Measurements from ENCODE around the gene ACTL10. TPM values are rescaled to one million over a fixed set of nuclear protein-coding genes. Genes with fewer than 3 reads are reported as not detected.
A peak's percentile ranks its signal among the peaks of the same experiment; 100 is the strongest.

Gene ACTL10
- 1.7 and 3.2 TPM in 2 replicates for total RNA-seq (2022)
- Bru-seq, nascent RNA, result percentile 42 among the genes with signal in this experiment
- percentile 28 among the genes with signal in this experiment for BruChase-seq, experiment 1, labeled RNA remaining after a 6-hour chase
- percentile 47 among the genes with signal in this experiment for BruChase-seq, experiment 2, labeled RNA remaining after a 2-hour chase
- long read RNA-seq, transcript ACTL10-201 (1 exons, 2,028 nt), result major isoform, 17 of 17 reads
- long read RNA-seq, partial matches to known transcripts, result 0 of 17 reads
- long read RNA-seq, other reads (novel, unspliced or antisense), result 0 of 17 reads

DNA sequence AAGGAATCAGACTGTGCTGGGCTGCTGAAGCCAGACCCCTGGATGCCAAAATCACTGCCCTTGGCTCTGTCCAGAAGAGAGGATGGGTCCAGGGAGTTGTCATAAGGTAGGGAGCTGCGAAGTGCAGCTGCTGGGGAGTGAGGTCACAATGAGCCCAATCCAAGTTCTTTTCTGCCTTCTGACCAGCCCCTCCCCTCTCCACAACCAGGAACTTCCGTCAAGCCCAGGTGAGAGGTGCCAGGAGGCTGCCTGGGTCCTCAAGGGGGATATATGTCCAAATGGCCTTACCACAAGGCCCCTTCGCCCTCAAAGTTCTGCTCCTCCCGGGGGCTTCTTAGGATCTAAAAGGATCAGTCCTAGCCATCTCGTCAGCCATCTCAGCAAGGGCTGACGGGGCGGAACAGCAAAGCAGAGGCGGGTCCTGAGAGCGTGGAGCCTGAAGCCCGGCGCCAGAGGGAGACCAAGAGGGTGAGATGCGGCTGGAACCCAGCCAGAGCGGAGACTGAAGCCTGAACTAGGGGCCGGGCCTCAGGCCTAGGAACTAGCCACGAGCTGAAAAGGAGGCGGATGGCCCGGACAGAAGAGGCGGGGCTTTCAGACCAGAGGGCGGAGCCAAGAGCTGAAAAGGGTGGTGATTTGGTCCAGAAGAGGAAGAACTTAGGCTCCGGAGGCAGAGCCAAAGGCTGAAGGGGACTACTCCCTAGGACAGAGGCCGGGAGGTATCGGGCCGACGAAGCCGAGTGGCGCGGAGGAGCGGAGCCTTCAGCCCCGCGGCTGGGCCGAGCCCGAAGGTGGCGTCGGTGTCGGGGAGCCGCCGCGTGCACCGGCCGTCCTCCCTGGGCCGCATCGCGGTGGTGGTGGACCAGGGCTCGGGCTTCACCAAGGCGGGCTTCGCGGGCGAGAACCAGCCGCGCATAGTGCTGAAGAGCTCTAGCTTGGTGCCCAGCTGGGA is at the start of gene ACTL10:
Gene ACTL10, plus strand, starts transcription at position 651 of the 952 bp plus-strand sequence. CDS start 555 bp downstream, outside the sequence.
- ChIA-PET CTCF (interaction anchor here (0.6 to 7.0 kb wide), 33 partner anchors 10 to 1477 kb away, joined by 3 to 53 read pairs (median 4); partner anchors contain the start of gene CDK5RAP1), POLR2A (interaction anchor here (0.6 to 4.4 kb wide), 37 partner anchors 9 to 463 kb away, joined by 3 to 38 read pairs (median 4); partner anchors contain the start of genes CBFA2T2, CDK5RAP1, CHMP4B and EIF2S2)
- Mint-ChIP-seq H3K36me3 (ENCODE audit: insufficient read depth, unreplicated experiment) (peaks cover 12% of the 10 kb centered on the region), H3K27me3 (ENCODE audit: insufficient read depth, unreplicated experiment) (no peaks in the 10 kb centered on the region), H3K27ac (ENCODE audit: low read depth, unreplicated experiment) (peak within 1 kb of the TSS; percentile 74), H3K4me3 (ENCODE audit: unreplicated experiment) (peak within 1 kb of the TSS; percentile 98), H3K4me1 (ENCODE audit: insufficient read depth, unreplicated experiment) (peaks cover 14% of the 10 kb centered on the region), H3K9me3 (ENCODE audit: unreplicated experiment) (no peaks in the 10 kb centered on the region)
- peak; percentile 99 for DNase-seq (ENCODE audit: unreplicated experiment)
- intact Hi-C loops (cut with micrococcal nuclease), result loop anchor here (1.0 to 5.0 kb wide), 4 partner anchors 64 to 463 kb away; partner anchors contain the start of genes CDK5RAP1 and ZNF341
- TSS peak; percentile 12 for BruUV-seq (replicated peaks)
- TF ChIP-seq, protein P1, sequence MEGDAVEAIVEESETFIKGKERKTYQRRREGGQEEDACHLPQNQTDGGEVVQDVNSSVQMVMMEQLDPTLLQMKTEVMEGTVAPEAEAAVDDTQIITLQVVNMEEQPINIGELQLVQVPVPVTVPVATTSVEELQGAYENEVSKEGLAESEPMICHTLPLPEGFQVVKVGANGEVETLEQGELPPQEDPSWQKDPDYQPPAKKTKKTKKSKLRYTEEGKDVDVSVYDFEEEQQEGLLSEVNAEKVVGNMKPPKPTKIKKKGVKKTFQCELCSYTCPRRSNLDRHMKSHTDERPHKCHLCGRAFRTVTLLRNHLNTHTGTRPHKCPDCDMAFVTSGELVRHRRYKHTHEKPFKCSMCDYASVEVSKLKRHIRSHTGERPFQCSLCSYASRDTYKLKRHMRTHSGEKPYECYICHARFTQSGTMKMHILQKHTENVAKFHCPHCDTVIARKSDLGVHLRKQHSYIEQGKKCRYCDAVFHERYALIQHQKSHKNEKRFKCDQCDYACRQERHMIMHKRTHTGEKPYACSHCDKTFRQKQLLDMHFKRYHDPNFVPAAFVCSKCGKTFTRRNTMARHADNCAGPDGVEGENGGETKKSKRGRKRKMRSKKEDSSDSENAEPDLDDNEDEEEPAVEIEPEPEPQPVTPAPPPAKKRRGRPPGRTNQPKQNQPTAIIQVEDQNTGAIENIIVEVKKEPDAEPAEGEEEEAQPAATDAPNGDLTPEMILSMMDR (IDR thresholded peaks at IDR 0.05; ENCODE audit: unreplicated experiment), result no peak

DNA sequence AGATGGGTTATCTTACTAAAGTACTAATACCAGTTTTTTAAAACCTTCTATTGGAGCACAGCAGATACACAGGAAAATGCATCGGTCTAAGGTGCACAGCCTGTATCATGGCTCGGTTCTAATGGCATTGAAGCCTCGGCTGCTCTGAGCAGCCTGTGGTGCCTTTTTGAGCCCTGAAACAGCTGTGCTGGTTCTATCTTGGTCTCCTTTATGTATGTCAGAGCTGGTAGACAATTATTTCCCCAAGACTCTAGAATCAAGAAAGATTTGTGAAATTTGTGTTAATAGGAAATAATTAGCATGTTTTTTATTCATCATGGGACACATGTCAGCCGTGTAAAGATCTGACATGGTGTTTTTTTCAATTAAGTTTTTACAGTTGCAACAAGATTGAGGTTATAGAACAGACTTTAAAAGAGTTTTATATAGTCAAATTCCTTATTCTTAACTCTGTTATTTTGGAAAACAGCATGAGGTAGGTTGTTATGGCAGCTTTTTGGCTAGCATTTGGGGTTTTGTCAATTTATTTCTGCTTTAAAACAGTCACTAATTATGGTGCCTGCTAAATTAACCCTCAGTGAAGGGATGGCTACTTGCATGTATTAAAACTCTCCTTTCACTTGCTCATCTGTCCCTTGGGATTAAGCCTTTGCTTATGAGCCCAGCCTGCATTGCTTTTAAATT is 44.9 kb upstream of the ACTL10 start:
- CTCF ChIA-PET, result interaction anchor here (0.6 to 0.7 kb wide), 2 partner anchors 59 to 84 kb away, joined by 3 to 4 read pairs; no protein-coding TSS in a partner anchor
- POLR2A ChIA-PET, result interaction anchor here (0.6 kb wide), 1 partner anchor 25 kb away, joined by 3 read pairs; no protein-coding TSS in a partner anchor

DNA sequence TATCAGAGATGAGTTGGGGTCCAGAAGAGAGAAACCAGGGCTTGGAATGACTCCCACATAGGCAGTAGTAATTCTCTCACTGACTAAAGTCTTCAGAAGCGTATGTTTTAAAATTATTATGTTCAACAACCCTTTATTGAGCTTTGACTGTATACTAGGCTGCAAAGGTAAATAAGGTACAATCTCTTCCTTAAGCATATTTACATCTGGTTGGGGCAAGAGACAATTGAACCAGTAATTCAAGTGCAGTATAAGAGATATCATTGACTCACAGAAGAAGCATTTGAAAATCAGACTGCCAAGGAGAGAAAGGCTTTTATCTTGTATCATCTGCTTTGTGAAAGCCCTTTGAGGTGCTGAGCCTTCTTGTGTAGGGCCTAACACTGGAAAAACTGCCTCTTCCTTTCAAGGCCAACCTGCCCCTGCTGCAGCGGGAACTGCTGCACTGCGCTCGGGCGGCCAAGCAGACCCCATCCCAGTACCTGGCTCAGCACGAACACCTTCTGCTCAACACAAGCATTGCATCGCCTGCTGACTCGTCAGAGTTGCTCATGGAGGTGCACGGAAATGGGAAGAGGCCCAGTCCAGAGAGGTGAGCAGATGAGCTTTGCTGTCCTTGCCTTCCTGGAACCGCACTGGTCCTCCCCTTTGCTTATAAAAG is 43.9 kb upstream of the ACTL10 start:
- DNase-seq (ENCODE audit: unreplicated experiment), result no peak
- intact Hi-C loops (cut with micrococcal nuclease), result no loop called here
- Mint-ChIP-seq H3K27ac (ENCODE audit: low read depth, unreplicated experiment) (no peak overlapping the region), H3K4me1 (ENCODE audit: insufficient read depth, unreplicated experiment) (no peaks in the 10 kb centered on the region), H3K9me3 (ENCODE audit: unreplicated experiment) (no peaks in the 10 kb centered on the region), H3K27me3 (ENCODE audit: insufficient read depth, unreplicated experiment) (no peaks in the 10 kb centered on the region), H3K4me3 (ENCODE audit: unreplicated experiment) (no peak overlapping the region), H3K36me3 (ENCODE audit: insufficient read depth, unreplicated experiment) (peaks cover 65% of the 10 kb centered on the region)
- no TSS peak for BruUV-seq (replicated peaks)
- TF ChIP-seq, protein P1 (IDR thresholded peaks at IDR 0.05; ENCODE audit: unreplicated experiment), result no peak
- CTCF ChIA-PET, result interaction anchor here (0.5 to 0.7 kb wide), 3 partner anchors 60 to 166 kb away, joined by 3 to 6 read pairs (median 3); no protein-coding TSS in a partner anchor
- POLR2A ChIA-PET, result no interaction called here

More for the DNA sequence above, 44.9 kb upstream of the ACTL10 start:
- no peak for DNase-seq (ENCODE audit: unreplicated experiment)
- intact Hi-C loops (cut with micrococcal nuclease), result no loop called here
- Mint-ChIP-seq H3K9me3 (ENCODE audit: unreplicated experiment) (no peaks in the 10 kb centered on the region), H3K36me3 (ENCODE audit: insufficient read depth, unreplicated experiment) (peaks cover 63% of the 10 kb centered on the region), H3K4me3 (ENCODE audit: unreplicated experiment) (no peak overlapping the region), H3K4me1 (ENCODE audit: insufficient read depth, unreplicated experiment) (no peaks in the 10 kb centered on the region), H3K27ac (ENCODE audit: low read depth, unreplicated experiment) (no peak overlapping the region), H3K27me3 (ENCODE audit: insufficient read depth, unreplicated experiment) (no peaks in the 10 kb centered on the region)
- BruUV-seq (replicated peaks), result no TSS peak
- TF ChIP-seq, protein P1 (IDR thresholded peaks at IDR 0.05; ENCODE audit: unreplicated experiment), result no peak
